ENCODE results near the gene HDLBP.

Gene HDLBP

GRCh38 chr2:241227594-241227993, 87.9 kb downstream of the HDLBP start:
- no peak for DNase-seq

GRCh38 chr2:241226723-241227572, 88.5 kb downstream of the HDLBP start:
- no peak for DNase-seq

GRCh38 chr2:241225983-241226382, 89.5 kb downstream of the HDLBP start:
- DNase-seq = no peak

- DNase-seq = no peak
Observed at GRCh38 chr2:241225545-241225944, 89.9 kb downstream of the HDLBP start.

- DNase-seq = no peak
Observed at GRCh38 chr2:241224851-241225438, 90.5 kb downstream of the HDLBP start.

GRCh38 chr2:241224018-241224850, 91.2 kb downstream of the HDLBP start:
- no peak for DNase-seq

GRCh38 chr2:241223211-241224017, 92.1 kb downstream of the HDLBP start:
- no peak for DNase-seq

GRCh38 chr2:241219856-241220356, 95.6 kb downstream of the HDLBP start:
- DNase-seq = no peak

GRCh38 chr2:241219030-241219382, 96.5 kb downstream of the HDLBP start:
- no peak for DNase-seq

GRCh38 chr2:241218131-241219029, 97.1 kb downstream of the HDLBP start:
- peak; percentile 60 for DNase-seq

GRCh38 chr2:241217320-241218031, 98.0 kb downstream of the HDLBP start:
- DNase-seq = peak; percentile 44

GRCh38 chr2:241216211-241216761, 99.2 kb downstream of the HDLBP start:
- no peak for DNase-seq

GRCh38 chr2:241215421-241215820, 100.1 kb downstream of the HDLBP start:
- no peak for DNase-seq

- DNase-seq = no peak
Observed at GRCh38 chr2:241214766-241215165, 100.7 kb downstream of the HDLBP start.

GRCh38 chr2:241214209-241214608, 101.3 kb downstream of the HDLBP start:
- no peak for DNase-seq

GRCh38 chr2:241213567-241213966, 101.9 kb downstream of the HDLBP start:
- no peak for DNase-seq

GRCh38 chr2:241213041-241213440, 102.4 kb downstream of the HDLBP start:
- DNase-seq = no peak

GRCh38 chr2:241211276-241211675, 104.2 kb downstream of the HDLBP start:
- DNase-seq = no peak

GRCh38 chr2:241209271-241209670, 106.2 kb downstream of the HDLBP start:
- DNase-seq = no peak

GRCh38 chr2:241208058-241208457, 107.4 kb downstream of the HDLBP start:
- no peak for DNase-seq
